Measurements from ENCODE around the gene TSHZ2.

The TSHZ2 gene

GRCh38 chr20:53027089-53027488, 54.9 kb downstream of the TSHZ2 start:
- DNase-seq (ENCODE audit: low read depth), result no peak

GRCh38 chr20:53028337-53029007, 56.3 kb downstream of the TSHZ2 start:
- DNase-seq (ENCODE audit: low read depth), result no peak

GRCh38 chr20:53030061-53030460, 57.9 kb downstream of the TSHZ2 start:
- DNase-seq (ENCODE audit: low read depth), result no peak

DNA sequence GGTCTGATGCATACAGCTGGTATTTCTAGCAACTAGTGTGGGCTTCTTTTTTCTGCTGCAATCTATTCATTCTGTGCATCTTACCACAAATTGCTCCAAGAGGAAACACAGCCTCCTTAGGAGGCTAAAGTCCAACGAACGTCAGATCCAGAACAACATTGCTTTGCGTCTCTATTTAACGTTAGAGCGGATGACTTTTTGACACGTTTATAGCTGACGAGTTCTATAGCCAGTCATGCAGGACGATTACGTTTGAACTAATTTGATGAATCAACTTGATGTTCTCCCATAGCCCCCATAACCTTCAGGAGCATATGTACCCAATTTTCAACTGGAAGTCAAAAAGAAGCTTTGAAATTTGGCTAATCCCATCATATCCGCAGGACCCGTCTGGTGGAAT, 59.9 kb downstream of the TSHZ2 start:
- no peak for DNase-seq (ENCODE audit: low read depth)

- DNase-seq (ENCODE audit: low read depth), result no peak
These were observed 60.3 kb downstream of the TSHZ2 start for GRCh38 chr20:53032478-53032932.

- no peak for DNase-seq (ENCODE audit: low read depth)
These were observed 61.0 kb downstream of the TSHZ2 start for GRCh38 chr20:53033176-53033575.

DNA sequence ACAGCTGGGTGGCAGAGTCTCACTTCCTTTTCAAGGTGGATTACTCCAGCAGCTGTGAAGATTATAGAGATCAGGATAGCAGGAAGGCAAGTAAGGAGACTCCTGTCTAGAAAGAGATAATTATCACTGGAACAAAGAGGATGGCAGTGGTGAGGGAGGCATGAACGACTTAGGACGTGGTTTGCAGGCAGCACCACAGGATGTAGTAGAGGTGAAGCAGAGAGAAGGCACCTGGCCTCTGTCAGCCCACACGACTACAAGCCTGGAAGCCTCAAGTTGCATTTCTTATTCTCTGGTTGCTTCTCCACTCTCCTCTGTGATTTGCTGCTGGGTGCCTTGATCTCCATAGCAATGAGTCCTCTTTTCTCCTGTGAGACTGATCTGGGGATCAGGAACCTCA, 62.7 kb downstream of the TSHZ2 start:
- no peak for DNase-seq (ENCODE audit: low read depth)

DNA sequence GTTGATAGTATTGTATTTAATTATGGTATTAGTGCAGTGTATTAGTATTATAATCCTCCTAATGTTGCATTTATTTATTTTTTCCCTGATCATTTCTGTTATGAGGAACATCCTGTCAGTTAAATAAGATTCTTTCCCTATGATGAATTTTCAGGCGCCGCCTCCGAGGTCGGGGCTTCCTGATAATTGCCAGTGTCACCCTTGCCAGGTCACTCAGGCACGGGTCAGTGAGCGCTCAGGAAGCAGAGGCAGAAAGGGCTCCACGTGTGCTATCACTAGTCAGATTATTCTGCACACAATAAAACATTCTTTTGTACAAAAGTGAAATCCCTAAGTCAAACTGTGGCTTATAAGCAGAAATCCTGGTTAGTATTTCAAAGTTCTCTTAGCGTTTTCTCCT, 64.8 kb downstream of the TSHZ2 start:
- DNase-seq (ENCODE audit: low read depth), result no peak

DNA sequence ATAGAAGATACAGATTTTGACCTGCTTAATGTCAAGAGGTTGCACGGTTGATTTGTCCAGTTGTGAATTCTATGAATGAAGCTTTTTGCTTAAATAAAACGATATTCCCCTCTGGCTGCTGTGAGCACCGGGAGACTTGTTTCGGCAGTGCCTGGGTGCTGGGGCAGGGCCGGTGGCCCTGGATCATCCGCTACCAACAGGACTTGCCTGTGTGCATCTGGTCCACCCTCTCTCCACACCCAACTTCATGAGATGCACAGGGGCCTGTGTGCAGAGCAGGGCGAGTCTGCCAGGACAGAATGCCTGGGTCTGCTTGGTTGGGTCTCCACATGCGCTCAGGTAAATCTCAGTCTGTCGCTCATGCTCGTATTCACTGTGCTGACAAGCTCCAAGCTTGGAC, 65.5 kb downstream of the TSHZ2 start:
- no peak for DNase-seq (ENCODE audit: low read depth)

DNA sequence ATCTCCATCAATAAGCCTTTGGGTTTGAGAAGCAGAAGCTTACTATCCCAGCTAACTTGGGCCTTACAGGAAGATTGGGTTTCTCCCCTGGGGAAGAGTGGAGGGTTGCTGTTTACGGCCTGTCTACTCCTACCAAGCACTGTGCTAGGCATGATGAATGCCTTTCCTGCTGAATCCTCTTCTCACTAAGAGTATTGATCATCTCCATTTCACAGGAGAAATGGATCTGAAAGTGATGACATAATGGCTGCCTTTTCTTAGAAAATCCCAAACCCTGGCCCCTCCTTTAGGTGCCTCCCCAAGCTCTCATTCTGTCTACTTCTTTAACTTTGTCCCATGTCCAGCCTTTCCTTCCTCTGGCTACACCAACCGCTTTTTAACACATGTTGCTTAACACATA, 66.1 kb downstream of the TSHZ2 start:
- no peak for DNase-seq (ENCODE audit: low read depth)

DNA sequence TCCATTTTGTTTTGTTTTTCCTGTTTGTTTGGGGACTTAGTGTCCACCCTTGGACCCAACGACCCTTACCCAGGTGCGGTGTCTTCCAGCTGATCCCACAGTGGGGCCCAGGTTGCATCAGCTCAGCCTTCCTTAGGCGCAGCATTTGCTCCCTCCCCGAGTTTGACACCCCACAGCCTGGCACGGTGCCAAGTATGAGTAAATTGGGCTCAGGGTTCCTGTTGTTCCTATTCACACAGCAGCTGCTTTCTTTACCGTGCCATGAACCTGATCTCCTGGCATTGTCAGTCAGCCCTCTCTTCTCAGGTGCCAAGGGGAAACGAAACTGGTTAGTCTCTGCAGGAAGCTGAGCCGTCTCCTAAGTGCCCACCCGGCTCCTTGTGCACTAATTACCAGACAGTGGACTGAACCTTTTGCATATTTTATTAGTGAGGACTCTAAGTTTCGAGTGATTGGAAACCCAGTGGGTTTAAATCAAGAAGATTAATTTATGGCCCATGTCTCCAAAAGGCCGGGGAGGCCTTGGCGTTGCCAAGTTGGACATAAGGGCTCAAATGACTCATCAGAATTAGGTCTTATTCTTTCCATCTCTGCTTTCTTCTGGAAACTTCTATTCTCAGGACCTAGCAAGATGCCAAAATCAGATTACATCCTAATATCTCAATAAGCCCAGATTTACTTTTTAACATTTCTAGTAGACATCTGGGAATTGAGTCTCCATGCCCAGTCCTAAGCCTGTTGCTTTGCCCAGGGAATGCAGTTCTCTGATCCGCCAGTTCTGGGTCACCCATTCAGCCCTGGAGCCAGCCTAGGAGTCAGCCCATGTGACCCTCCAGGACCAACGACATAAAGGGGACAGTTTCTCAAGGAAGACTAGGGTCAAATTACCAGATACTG, 68.8 kb downstream of the TSHZ2 start:
- DNase-seq (ENCODE audit: low read depth), result no peak

DNA sequence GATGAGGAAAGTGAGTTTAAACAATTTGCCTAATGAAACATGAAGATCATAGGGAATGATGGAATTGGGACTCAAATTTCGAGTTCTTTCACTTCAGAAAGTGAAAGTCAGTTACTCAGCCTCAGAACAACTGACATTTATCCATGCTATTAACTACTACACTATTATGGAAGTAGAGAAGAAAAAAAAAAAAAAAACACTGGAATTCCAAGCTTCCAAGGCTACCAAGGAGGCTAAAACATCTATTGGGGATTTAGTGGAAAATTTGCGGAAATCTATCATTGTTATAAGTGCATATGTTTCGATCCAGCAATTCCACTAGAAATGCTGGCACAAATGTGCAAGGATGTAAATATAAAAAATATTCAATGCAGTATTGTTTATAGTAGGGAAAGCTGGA, 70.4 kb downstream of the TSHZ2 start:
- DNase-seq (ENCODE audit: low read depth), result no peak

DNA sequence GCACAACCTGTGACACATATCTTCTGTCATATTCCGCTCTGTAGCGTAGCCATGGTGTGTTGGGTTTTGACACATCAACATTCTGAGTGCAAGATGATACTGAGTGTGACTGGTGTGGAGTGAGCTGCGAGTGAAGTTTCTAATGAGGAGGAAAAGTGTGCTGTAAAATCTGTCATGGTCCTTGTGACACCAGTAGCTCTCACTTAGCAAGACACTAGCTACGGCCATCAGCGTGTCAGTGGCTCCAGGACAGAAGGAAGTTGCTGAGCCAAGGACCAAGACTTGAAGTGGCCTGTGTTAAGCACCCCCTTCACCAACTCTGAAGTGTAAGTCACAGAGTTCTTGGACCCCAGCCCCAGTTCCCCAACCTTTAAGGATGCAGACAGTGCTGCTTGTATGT, 72.1 kb downstream of the TSHZ2 start:
- no peak for DNase-seq (ENCODE audit: low read depth)

DNA sequence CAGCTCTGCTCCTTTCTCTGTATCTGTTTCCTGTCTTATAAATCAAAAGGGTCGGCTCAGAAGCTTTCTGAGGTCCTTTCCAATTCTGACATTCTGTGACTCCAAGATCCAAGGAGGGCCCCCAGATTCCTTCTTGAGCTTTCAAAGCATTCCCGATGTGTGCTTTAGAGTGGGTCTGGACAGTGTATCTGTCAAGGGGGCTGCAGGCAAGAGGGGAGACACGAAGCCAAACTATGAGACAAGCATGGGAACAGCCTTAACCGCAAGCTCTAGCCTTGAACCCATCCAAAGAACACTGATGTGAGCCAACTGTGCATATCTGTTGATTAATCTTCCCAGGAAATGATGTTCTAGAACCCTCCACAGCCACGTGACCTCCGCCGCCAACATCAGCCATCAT, 73.8 kb downstream of the TSHZ2 start:
- no peak for DNase-seq (ENCODE audit: low read depth)

- DNase-seq (ENCODE audit: low read depth), result no peak
These were observed 75.0 kb downstream of the TSHZ2 start for GRCh38 chr20:53047203-53047602.

DNA sequence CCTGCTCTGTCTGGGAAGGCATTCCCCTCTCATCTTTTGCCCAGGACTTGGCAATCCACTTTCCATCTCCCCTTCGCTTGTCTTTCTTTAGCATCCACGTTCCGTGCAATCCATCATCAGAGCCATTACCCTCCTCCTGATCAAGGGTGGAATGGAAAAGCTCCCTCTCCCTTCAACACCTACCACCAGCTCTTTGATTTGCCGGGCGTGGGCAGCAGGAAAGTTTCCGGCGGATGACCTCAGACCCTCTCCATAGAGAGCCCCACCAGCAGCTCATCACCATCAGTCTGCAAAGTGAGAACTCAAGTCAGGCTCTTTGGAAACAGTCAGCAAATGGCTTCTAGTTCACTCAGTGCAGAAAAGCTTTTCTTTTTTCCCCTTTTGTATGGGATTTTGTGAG, 76.2 kb downstream of the TSHZ2 start:
- DNase-seq (ENCODE audit: low read depth), result no peak

DNA sequence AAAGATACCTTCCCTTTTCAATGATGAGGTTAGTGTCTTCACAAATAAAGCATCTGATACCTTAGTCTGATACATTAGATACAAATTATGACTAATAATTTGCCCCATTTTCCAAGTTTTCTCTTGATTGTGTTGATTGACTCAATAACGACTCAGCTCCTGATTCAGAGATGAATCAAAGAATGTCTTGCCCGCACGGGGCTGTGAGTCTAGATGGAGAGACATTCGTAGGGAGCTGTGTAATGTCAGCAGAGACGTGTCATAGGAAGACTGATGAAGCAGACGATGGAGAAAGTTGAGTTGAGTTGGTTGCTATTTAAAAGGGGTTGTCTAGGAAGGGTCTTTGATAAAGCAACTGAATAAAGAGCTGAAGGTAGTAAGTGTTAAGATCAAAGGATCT, 78.2 kb downstream of the TSHZ2 start:
- DNase-seq (ENCODE audit: low read depth), result no peak

DNA sequence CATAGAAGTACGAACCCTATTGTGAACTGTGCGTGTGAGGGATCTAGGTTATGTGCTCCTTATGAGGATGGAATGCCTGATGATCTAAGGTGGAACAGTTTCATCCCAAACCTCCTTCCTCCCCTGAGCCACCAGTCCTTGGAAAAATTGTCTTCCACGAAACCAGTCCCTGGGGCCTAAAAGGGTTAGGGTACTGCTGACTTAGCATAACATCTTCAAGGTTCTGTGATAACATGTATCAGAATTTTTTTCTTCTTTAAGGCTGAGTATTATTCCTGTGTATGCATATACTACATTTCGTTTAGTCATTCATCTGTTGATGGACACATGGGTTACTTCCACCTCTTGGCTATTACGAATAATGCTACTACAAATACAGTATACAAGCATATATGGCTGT, 80.2 kb downstream of the TSHZ2 start:
- no peak for DNase-seq (ENCODE audit: low read depth)

DNA sequence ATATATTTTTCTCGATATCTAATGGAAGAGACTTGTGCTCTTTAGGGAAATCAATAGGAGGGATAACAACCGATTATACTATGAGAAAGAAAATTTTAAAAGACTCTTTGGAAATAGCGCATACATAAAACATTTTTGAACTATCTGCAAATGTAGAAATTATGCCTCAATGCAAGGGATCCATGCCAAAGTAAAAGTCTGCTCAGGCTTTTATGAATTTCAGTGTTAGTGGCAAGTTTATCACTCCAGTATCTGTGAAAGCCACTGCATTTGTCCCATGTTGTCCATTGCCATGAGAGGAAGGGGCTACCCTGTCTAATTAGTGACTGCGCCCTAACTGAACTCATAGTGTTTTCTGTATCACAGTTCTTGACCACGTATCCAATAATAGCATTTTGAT, 81.4 kb downstream of the TSHZ2 start:
- no peak for DNase-seq (ENCODE audit: low read depth)

DNA sequence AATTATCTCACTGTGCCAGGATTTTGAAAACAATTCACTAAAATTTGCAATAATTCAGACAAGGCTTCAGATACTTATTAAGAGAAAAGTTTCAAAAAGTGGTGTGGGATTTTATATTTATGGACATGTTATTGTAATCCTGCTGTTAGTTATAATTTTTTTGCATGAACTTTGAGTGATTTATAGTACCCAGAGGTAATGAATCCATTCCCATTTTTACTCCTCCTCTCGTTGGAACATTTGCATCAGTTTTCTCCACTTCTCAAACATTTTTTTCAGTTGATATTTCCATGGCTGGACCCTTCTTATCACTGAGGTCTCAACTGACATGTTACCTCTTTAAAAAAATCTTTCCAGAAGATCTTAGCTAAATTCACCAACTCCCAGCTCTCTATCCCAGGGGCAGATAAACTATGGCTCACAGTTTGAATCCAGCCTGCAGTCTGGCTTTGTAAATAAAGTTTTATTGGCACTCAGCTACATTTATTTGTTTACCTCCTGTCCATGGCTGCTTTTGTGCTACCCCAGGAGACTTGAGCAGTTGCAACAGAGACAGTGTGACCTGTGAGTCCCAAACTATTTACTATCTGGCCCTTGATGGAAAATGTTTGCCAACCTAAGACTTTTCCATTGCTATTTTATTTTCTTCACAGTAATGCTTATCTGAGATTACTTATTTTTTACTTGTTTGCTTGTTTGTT, 83.4 kb downstream of the TSHZ2 start:
- no peak for DNase-seq (ENCODE audit: low read depth)

- no peak for DNase-seq (ENCODE audit: low read depth)
These were observed 85.4 kb downstream of the TSHZ2 start for GRCh38 chr20:53057579-53057978.

- no peak for DNase-seq (ENCODE audit: low read depth)
These were observed 87.7 kb downstream of the TSHZ2 start for GRCh38 chr20:53059848-53060247.
